KOPT-K1 (cell line): Measurements from ENCODE around the gene NETO2.

Experiments used
- H3K27ac ChIP-seq: fragments of 200-600 bp; sonication (generic); 2 replicates; pipeline ENCODE4 v1.5.1; 2016; ENCODE audit warnings: antibody characterized with exemption, mild to moderate bottlenecking, low read depth, low read length; ENCODE audit not compliant: poor library complexity, severe bottlenecking
- H3K36me3 ChIP-seq: fragments of 200-600 bp; sonication (generic); 2 replicates; pipeline ENCODE4 v1.5.1; 2017; ENCODE audit warnings: antibody characterized with exemption, mild to moderate bottlenecking, low read length, moderate library complexity; ENCODE audit not compliant: insufficient read depth
- H3K9me3 ChIP-seq: fragments of 200-600 bp; sonication (generic); 2 replicates; pipeline ENCODE4 v1.5.1; 2017; ENCODE audit warnings: antibody characterized with exemption, low read length, mild to moderate bottlenecking; ENCODE audit not compliant: insufficient read depth, poor library complexity, severe bottlenecking

The NETO2 gene

GRCh38 chr16:47047524-47048203 lies 96.1 kb downstream of the NETO2 start:
- Histone ChIP-seq H3K9me3 (no peaks in the 10 kb centered on the region), H3K27ac (no peak overlapping the region), H3K36me3 (no peaks in the 10 kb centered on the region)

DNA sequence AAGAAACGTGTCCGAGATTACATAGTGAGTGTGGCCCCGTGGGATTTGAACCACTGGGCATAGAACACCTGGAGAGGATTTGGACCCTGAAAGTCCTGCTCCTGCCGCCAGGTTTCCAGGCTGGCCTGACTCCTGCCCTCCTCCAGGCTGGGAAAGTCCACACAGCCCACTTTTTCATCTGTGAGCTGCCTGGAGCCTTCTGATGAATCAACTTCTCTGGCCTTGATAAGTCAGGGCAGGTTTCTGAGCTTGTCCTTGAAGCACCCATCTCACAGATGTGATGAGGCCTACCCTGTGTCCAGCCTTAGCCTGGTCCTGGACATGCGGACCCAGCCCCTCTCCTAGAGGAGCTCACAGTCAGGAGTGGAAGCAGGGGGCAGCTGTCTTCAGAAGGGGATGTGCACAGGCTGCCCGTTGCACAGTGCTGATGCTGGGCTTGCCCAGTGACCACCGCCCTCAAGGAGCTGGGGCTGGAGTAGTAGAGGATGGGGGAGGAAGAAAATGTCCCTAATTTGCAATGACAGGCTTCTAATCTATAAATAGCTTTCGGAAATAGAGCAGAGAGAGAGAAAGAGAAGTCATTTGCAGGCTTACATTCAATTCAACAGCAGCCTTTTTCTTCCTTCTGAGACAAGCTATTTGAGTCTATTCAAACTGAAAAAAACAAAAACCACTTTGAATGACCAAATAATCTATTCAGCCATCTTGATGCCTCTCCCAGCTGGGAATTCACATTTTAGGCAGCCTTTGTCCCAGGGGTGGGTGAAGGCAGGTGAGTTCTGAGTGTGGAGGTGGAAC lies 96.8 kb downstream of the NETO2 start:
- H3K9me3 ChIP-seq, result no peaks in the 10 kb centered on the region
- no peaks in the 10 kb centered on the region for H3K36me3 ChIP-seq
- no peak overlapping the region for H3K27ac ChIP-seq

- Histone ChIP-seq H3K9me3 (no peaks in the 10 kb centered on the region), H3K36me3 (no peaks in the 10 kb centered on the region), H3K27ac (no peak overlapping the region)
These were observed 98.3 kb downstream of the NETO2 start for GRCh38 chr16:47045459-47045858.

GRCh38 chr16:47045023-47045422 lies 98.7 kb downstream of the NETO2 start:
- no peak overlapping the region for H3K27ac ChIP-seq
- no peaks in the 10 kb centered on the region for H3K36me3 ChIP-seq
- no peaks in the 10 kb centered on the region for H3K9me3 ChIP-seq

GRCh38 chr16:47043970-47044684 lies 99.6 kb downstream of the NETO2 start:
- Histone ChIP-seq H3K9me3 (no peaks in the 10 kb centered on the region), H3K27ac (no peak overlapping the region), H3K36me3 (no peaks in the 10 kb centered on the region)

DNA sequence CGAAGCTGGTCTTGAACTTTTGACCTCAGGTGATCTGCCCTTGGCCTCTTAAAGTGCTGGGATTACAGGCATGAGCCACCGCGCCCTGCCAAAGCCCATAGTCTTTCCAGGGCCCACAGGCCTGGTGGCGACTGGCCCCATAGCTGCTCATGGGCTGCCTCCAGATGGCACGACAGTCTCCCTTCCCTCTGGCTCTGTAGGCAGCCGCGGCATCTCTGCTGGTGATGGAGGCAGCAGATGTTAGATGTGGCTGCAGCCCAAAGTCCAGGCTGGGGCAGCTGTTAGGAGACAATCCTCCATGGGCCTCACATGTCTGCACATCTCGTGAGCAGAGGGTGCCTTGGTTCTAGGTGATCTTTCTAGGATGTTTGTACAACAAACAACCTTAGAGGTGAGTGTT lies 100.5 kb downstream of the NETO2 start:
- no peak overlapping the region for H3K27ac ChIP-seq

GRCh38 chr16:47037746-47038458 lies 105.8 kb downstream of the NETO2 start:
- H3K9me3 ChIP-seq, result no peaks in the 10 kb centered on the region
- H3K27ac ChIP-seq, result peak overlapping the region; percentile 18
- H3K36me3 ChIP-seq, result no peaks in the 10 kb centered on the region

More for the DNA sequence above, 100.5 kb downstream of the NETO2 start:
- Histone ChIP-seq H3K9me3 (no peaks in the 10 kb centered on the region), H3K36me3 (no peaks in the 10 kb centered on the region)

DNA sequence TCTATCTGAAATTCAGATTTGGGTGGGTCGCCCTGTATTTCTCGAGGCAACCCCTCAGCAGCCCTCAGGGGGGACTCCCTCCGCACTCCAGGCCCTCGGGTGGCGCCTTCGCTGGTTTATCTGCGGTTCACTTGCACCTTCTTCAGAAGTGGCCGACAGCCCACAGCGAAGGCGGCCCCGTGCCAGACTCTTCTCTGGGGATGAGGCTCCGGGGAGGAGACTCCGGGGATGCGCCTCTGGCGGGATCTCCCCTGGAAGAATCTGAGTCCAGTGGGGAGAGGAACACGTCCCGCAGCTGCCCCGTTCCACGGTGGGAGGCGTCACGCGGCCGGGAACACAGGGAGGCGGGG lies 106.4 kb downstream of the NETO2 start:
- H3K9me3 ChIP-seq, result no peaks in the 10 kb centered on the region
- H3K27ac ChIP-seq, result peak overlapping the region; percentile 18
- H3K36me3 ChIP-seq, result no peaks in the 10 kb centered on the region

- H3K27ac ChIP-seq, result no peak overlapping the region
- H3K9me3 ChIP-seq, result no peaks in the 10 kb centered on the region
- H3K36me3 ChIP-seq, result no peaks in the 10 kb centered on the region
These were observed 107.5 kb downstream of the NETO2 start for GRCh38 chr16:47036201-47036600.

- H3K36me3 ChIP-seq, result no peaks in the 10 kb centered on the region
These were observed 108.3 kb downstream of the NETO2 start for GRCh38 chr16:47035436-47035835.

DNA sequence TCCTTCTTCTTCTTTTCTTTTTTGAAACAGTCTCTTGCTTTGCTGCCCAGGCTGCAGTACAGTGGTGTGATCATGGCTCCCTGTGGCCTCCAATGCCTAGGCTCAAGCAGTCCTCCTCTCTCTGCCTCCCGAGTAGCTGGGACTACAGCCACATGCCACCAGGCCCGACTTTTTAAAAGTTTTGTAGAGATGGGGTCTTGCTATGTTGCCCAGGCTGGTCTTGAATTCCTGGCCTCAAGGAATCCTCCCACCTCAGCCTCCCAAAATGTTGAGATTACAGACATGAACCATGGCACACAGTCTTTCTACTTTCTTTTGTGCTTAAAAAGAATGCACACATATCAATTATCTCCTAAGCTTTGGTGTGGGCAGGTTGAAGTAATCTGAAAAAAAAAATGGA lies 109.3 kb downstream of the NETO2 start:
- Histone ChIP-seq H3K9me3 (no peaks in the 10 kb centered on the region), H3K36me3 (no peaks in the 10 kb centered on the region), H3K27ac (no peak overlapping the region)

More at GRCh38 chr16:47035436-47035835, 108.3 kb downstream of the NETO2 start:
- Histone ChIP-seq H3K27ac (no peak overlapping the region), H3K9me3 (no peaks in the 10 kb centered on the region)

DNA sequence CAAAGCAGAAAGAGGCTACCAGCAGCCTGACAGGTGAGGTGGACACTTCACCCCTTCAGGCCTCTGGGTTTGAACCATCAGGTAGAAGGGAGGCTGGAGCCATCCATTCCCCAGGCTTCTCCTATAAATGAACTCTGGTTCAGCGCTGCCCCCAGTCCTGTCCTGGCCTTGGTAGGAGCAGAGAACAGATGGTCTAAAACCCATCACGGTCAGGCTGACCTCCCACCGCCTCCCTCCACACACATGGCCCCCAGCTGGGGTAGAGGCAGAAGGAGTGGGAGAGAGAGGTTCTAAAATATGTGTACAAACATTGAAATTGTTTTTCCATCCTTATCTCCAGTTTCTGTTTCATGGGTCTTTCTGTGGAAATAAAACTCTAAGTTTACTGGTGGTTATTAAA lies 110.6 kb downstream of the NETO2 start:
- no peak overlapping the region for H3K27ac ChIP-seq
- H3K36me3 ChIP-seq, result no peaks in the 10 kb centered on the region
- H3K9me3 ChIP-seq, result no peaks in the 10 kb centered on the region

DNA sequence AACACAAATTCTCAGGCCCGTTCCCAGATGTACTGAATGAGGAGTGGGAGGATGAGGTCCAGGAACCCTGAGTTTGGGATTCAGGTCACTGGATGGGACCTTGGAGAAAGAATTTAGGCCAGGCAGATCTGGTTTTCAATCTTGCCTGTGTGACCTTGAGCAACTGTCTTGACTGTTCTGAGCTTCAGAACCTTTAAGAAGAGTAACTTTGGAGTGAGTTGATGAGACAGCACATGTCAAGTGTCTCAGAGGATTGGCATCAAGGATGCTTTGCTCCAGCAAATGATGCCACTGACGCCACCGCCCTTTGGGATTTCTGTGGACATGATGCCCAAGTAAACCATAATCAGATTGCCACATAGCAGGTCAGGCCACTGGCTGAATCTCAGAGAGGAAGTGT lies 114.0 kb downstream of the NETO2 start:
- no peak overlapping the region for H3K27ac ChIP-seq
- H3K36me3 ChIP-seq, result no peaks in the 10 kb centered on the region
- H3K9me3 ChIP-seq, result no peaks in the 10 kb centered on the region

- H3K9me3 ChIP-seq, result no peaks in the 10 kb centered on the region
- no peaks in the 10 kb centered on the region for H3K36me3 ChIP-seq
- no peak overlapping the region for H3K27ac ChIP-seq
These were observed 114.9 kb downstream of the NETO2 start for GRCh38 chr16:47028767-47029377.
